GM13977 (cell line): ENCODE data around the gene RNF144B.

ENCODE experiments used
- DNase-seq: peaks from one replicate; pipeline ENCODE4 v3.0.0; 2012; ENCODE audit warnings: low spot score
- in situ Hi-C: fragments of 300-500 bp; cut with MboI; formaldehyde crosslinking; loops from one replicate; pipeline ENCODE4 v1.12.0; 2022; ENCODE audit warnings: low sequenced_read_pairs, low pct_unique_long_range_greater_than_20kb, mixed read lengths, inconsistent platforms; ENCODE audit not compliant: unreplicated experiment
- TF ChIP-seq, protein P1 (sequence below): IDR thresholded peaks from 2 replicates; pipeline ENCODE4 v1.5.1; 2012; ENCODE audit warnings: mild to moderate bottlenecking, control low read depth; ENCODE audit not compliant: insufficient read depth; ENCODE audit errors: extremely low read depth, missing control alignments

Gene RNF144B

GRCh38 chr6:18414116-18414515 is 27.0 kb downstream of the RNF144B start:
- TF ChIP-seq, protein P1, sequence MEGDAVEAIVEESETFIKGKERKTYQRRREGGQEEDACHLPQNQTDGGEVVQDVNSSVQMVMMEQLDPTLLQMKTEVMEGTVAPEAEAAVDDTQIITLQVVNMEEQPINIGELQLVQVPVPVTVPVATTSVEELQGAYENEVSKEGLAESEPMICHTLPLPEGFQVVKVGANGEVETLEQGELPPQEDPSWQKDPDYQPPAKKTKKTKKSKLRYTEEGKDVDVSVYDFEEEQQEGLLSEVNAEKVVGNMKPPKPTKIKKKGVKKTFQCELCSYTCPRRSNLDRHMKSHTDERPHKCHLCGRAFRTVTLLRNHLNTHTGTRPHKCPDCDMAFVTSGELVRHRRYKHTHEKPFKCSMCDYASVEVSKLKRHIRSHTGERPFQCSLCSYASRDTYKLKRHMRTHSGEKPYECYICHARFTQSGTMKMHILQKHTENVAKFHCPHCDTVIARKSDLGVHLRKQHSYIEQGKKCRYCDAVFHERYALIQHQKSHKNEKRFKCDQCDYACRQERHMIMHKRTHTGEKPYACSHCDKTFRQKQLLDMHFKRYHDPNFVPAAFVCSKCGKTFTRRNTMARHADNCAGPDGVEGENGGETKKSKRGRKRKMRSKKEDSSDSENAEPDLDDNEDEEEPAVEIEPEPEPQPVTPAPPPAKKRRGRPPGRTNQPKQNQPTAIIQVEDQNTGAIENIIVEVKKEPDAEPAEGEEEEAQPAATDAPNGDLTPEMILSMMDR, result no peak

GRCh38 chr6:18415207-18415606 is 28.1 kb downstream of the RNF144B start:
- in situ Hi-C loops, result no loop called here
- TF ChIP-seq, protein P1, result no peak
- no peak for DNase-seq

More at GRCh38 chr6:18414116-18414515, 27.0 kb downstream of the RNF144B start:
- DNase-seq, result no peak
- in situ Hi-C loops, result no loop called here

DNA sequence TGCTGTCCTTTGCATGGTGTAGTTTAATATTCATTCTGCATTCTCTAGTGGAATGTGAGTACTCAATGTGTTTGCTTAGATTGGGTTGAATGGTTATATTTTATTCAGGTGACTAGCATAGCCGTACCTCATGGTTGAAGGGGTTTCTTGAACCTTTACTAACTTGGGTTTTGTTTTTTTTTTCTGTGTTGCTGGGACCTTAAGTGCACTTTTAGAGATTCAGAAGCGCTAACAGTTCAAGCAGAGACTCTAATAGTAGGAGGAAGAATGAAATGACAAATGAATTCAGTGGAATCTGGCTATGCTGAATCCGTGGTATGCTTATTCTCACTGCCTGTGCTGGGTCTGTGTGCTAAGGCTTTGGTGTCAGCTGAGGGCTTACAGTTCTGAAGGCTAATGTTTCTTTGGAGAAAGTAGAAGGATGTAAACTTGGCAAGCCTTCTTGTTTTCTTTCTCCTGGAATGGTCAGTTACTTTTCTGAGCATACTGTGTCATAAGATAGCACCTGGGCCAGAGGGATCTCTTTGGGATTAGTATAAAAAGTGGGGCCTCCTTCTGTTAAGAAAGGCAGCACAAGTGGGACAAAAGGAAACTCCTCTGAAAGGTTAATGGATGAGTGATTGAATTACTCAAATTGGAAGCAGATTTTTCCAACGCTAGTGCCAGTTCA is 28.7 kb downstream of the RNF144B start:
- DNase-seq, result no peak
- in situ Hi-C loops, result no loop called here
- TF ChIP-seq, protein P1, result no peak

- DNase-seq, result no peak
- TF ChIP-seq, protein P1, result no peak
- in situ Hi-C loops, result no loop called here
These were observed 29.2 kb downstream of the RNF144B start for GRCh38 chr6:18416341-18416679.

GRCh38 chr6:18420328-18420727 is 33.2 kb downstream of the RNF144B start:
- in situ Hi-C loops, result no loop called here
- no peak for DNase-seq
- TF ChIP-seq, protein P1, result no peak

DNA sequence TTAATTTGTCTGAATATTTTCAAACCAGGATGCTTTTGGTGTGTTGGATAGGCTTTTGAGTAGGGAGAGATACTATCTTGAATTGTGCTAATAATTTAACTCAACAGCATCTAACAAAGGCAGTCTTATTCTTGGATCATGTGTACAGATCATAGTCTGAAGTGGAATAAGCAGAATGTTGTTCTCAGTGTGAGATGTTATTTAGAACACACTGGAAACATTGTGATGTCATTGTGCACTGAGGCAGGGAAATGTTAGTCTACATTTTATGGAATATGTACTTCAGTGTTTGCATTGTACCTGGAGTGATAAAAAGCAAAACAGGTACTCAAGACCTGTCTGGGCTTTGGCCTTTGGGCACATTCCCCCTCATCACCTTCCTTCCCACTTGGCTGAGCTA is 35.0 kb downstream of the RNF144B start:
- in situ Hi-C loops, result no loop called here
- TF ChIP-seq, protein P1, result no peak
- DNase-seq, result no peak
